ENCODE measurements around the gene SCNN1A. TPM values are rescaled to one million over a fixed set of nuclear protein-coding genes. Genes with fewer than 3 reads are reported as not detected.

The SCNN1A gene
- total and polyA plus RNA-seq, 4 donors, result 0.61 to 2.4 (median 1.5) TPM

DNA sequence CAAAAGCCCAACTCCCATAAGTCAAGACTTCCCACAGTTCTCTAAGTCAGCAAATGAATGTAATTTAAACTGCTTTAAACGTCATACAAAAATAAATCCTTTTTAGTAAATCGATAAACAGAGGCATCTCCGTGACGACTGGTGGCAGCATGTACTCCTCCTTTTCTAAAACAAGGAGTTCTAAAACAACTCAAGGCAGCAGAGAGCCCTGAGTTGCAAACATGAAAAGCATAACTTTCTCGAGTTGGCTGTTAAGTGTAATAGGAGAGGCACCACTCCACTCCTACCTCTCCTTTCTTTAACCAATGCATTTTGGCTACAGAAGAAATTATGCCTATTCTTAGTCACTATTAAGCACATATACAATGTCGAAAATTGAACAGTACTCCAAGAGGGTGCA is 30.6 kb upstream of the SCNN1A start:
- DNase-seq, result no peak
- H3K27ac ChIP-seq (ENCODE audit: low read depth in 1 of 2, low read length in 2 of 2), result no peak overlapping the region
- no peak overlapping the region for H3K4me3 ChIP-seq (ENCODE audit: low read length in 2 of 2)
- no peaks in the 10 kb centered on the region for H3K36me3 ChIP-seq (ENCODE audit: control insufficient read depth in 1 of 2, insufficient read depth in 2 of 2, low read length in 1 of 2)
- H3K27me3 ChIP-seq (ENCODE audit: control insufficient read depth in 1 of 2, insufficient read depth in 2 of 2, low read length in 1 of 2), result no peaks in the 10 kb centered on the region
- 53 to 58% methylated on average over 6 of the region's 6 CpGs for WGBS, 2 donors
- no peak for ATAC-seq (ENCODE audit: low FRiP score)
- intact Hi-C loops (cut with DNase I), result no loop called here
- no peaks in the 10 kb centered on the region for H3K4me1 ChIP-seq (ENCODE audit: control insufficient read depth in 1 of 2, insufficient read depth in 2 of 2, low read length in 2 of 2)
- no peaks in the 10 kb centered on the region for H3K9me3 ChIP-seq (ENCODE audit: control insufficient read depth, low read length)

GRCh38 chr12:6404390-6404789 is 29.0 kb upstream of the SCNN1A start:
- Histone ChIP-seq H3K27me3 (ENCODE audit: control insufficient read depth in 1 of 2, insufficient read depth in 2 of 2, low read length in 1 of 2) (no peaks in the 10 kb centered on the region), H3K4me3 (ENCODE audit: low read length in 2 of 2) (no peak overlapping the region), H3K27ac (ENCODE audit: low read depth in 1 of 2, low read length in 2 of 2) (no peak overlapping the region), H3K4me1 (ENCODE audit: control insufficient read depth in 1 of 2, insufficient read depth in 2 of 2, low read length in 2 of 2) (no peaks in the 10 kb centered on the region), H3K9me3 (ENCODE audit: control insufficient read depth, low read length) (no peaks in the 10 kb centered on the region), H3K36me3 (ENCODE audit: control insufficient read depth in 1 of 2, insufficient read depth in 2 of 2, low read length in 1 of 2) (no peaks in the 10 kb centered on the region)
- no peak for DNase-seq
- no peak for ATAC-seq (ENCODE audit: low FRiP score)
- WGBS, 2 donors, result 91 to 95% methylated on average over 5 of the region's 5 CpGs
- intact Hi-C loops (cut with DNase I), result no loop called here

DNA sequence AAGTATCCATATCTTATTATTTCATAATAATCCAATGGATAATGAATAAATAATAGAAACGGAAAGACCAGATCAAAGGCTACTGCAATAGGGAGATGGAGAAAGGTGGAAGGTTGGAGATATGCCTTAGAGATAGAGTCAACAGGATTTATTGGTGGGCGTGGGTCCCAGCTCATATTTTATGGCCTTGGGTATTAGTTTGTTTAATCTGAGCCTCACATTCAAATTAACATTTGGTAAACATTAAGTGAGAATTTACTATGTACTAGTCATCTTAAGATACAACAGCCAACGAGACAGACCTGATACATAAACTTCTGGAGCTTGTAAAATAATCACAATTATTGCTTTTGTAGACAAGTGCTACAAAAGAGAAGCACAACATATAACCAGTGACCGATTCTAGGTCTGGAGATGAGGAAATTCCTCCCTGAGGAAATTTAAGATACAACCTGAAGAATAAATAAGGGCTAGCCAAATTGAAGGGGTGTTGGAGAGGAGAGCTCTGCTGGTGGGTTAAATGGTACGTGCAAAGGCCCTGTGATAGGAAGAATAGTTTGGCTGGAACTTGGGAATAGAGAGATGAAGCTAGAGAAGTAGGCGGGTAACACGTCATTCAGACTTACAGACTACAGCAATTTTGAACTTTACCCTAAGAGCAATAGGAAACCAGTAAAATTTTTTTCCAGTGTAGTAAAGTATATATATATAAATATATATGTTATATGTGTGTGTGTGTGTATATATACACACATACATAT is 24.7 kb upstream of the SCNN1A start:
- no peak for DNase-seq

GRCh38 chr12:6396031-6396430 is 20.7 kb upstream of the SCNN1A start:
- no peaks in the 10 kb centered on the region for H3K4me1 ChIP-seq (ENCODE audit: control insufficient read depth in 1 of 2, insufficient read depth in 2 of 2, low read length in 2 of 2)
- no peaks in the 10 kb centered on the region for H3K27me3 ChIP-seq (ENCODE audit: control insufficient read depth in 1 of 2, insufficient read depth in 2 of 2, low read length in 1 of 2)
- H3K36me3 ChIP-seq (ENCODE audit: control insufficient read depth in 1 of 2, insufficient read depth in 2 of 2, low read length in 1 of 2), result peaks cover 0 to 3% of the 10 kb centered on the region in 2 donors
- ATAC-seq (ENCODE audit: low FRiP score) (no peak), DNase-seq (no peak)
- H3K27ac ChIP-seq (ENCODE audit: low read depth in 1 of 2, low read length in 2 of 2), result no peak overlapping the region
- WGBS, 2 donors, result 85 to 86% methylated on average over 2 of the region's 2 CpGs
- H3K9me3 ChIP-seq (ENCODE audit: control insufficient read depth, low read length), result no peaks in the 10 kb centered on the region
- intact Hi-C loops (cut with DNase I), result no loop called here
- no peak overlapping the region for H3K4me3 ChIP-seq (ENCODE audit: low read length in 2 of 2)

More for the DNA sequence above, 24.7 kb upstream of the SCNN1A start:
- no peaks in the 10 kb centered on the region for H3K4me1 ChIP-seq (ENCODE audit: control insufficient read depth in 1 of 2, insufficient read depth in 2 of 2, low read length in 2 of 2)
- H3K27me3 ChIP-seq (ENCODE audit: control insufficient read depth in 1 of 2, insufficient read depth in 2 of 2, low read length in 1 of 2), result no peaks in the 10 kb centered on the region
- no peak overlapping the region for H3K4me3 ChIP-seq (ENCODE audit: low read length in 2 of 2)
- intact Hi-C loops (cut with DNase I), result no loop called here
- H3K9me3 ChIP-seq (ENCODE audit: control insufficient read depth, low read length), result no peaks in the 10 kb centered on the region
- H3K27ac ChIP-seq (ENCODE audit: low read depth in 1 of 2, low read length in 2 of 2), result no peak overlapping the region
- no peaks in the 10 kb centered on the region for H3K36me3 ChIP-seq (ENCODE audit: control insufficient read depth in 1 of 2, insufficient read depth in 2 of 2, low read length in 1 of 2)
- ATAC-seq (ENCODE audit: low FRiP score), result no peak
- 90 to 94% methylated on average over 7 of the region's 7 CpGs for WGBS, 2 donors

GRCh38 chr12:6394398-6394797 is 19.0 kb upstream of the SCNN1A start:
- intact Hi-C loops (cut with DNase I), result no loop called here
- H3K9me3 ChIP-seq (ENCODE audit: control insufficient read depth, low read length), result no peaks in the 10 kb centered on the region
- no peak overlapping the region for H3K27ac ChIP-seq (ENCODE audit: low read depth in 1 of 2, low read length in 2 of 2)
- H3K27me3 ChIP-seq (ENCODE audit: control insufficient read depth in 1 of 2, insufficient read depth in 2 of 2, low read length in 1 of 2), result no peaks in the 10 kb centered on the region
- H3K4me3 ChIP-seq (ENCODE audit: low read length in 2 of 2), result no peak overlapping the region
- H3K36me3 ChIP-seq (ENCODE audit: control insufficient read depth in 1 of 2, insufficient read depth in 2 of 2, low read length in 1 of 2), result peaks cover 0 to 5% of the 10 kb centered on the region in 2 donors
- ATAC-seq (ENCODE audit: low FRiP score), result no peak
- no peak for DNase-seq
- H3K4me1 ChIP-seq (ENCODE audit: control insufficient read depth in 1 of 2, insufficient read depth in 2 of 2, low read length in 2 of 2), result no peaks in the 10 kb centered on the region
- 84 to 88% methylated on average over 8 of the region's 8 CpGs for WGBS, 2 donors

- intact Hi-C loops (cut with DNase I), result no loop called here
- Histone ChIP-seq H3K4me3 (ENCODE audit: low read length in 2 of 2) (no peak overlapping the region), H3K9me3 (ENCODE audit: control insufficient read depth, low read length) (no peaks in the 10 kb centered on the region), H3K27ac (ENCODE audit: low read depth in 1 of 2, low read length in 2 of 2) (no peak overlapping the region), H3K27me3 (ENCODE audit: control insufficient read depth in 1 of 2, insufficient read depth in 2 of 2, low read length in 1 of 2) (no peaks in the 10 kb centered on the region), H3K36me3 (ENCODE audit: control insufficient read depth in 1 of 2, insufficient read depth in 2 of 2, low read length in 1 of 2) (peaks cover 0 to 5% of the 10 kb centered on the region in 2 donors), H3K4me1 (ENCODE audit: control insufficient read depth in 1 of 2, insufficient read depth in 2 of 2, low read length in 2 of 2) (no peaks in the 10 kb centered on the region)
- 89 to 91% methylated on average over 7 of the region's 7 CpGs for WGBS, 2 donors
- ATAC-seq (ENCODE audit: low FRiP score) (no peak), DNase-seq (no peak)
Observed at GRCh38 chr12:6393109-6393508, 17.7 kb upstream of the SCNN1A start.

DNA sequence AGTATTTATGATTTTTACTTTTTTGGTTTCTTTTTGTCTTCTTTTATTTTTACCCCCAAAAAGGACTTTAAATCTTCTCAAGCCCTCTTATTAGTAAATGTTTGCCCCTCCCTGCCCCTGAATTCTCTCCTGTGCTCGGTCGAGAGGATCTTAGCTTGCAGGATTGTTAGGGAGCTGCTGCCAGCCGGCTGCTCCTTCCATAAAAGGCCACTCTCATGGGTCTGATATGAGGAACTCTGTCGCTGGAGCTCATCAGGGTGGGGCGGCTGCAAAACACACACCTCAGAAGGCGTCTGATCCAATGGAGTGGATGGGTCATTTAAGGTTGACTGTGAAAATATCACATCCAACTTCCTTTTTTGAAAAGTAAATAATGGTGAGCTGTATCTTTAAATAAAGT is 17.1 kb upstream of the SCNN1A start:
- no peak overlapping the region for H3K27ac ChIP-seq (ENCODE audit: low read depth in 1 of 2, low read length in 2 of 2)
- no peaks in the 10 kb centered on the region for H3K27me3 ChIP-seq (ENCODE audit: control insufficient read depth in 1 of 2, insufficient read depth in 2 of 2, low read length in 1 of 2)
- H3K4me1 ChIP-seq (ENCODE audit: control insufficient read depth in 1 of 2, insufficient read depth in 2 of 2, low read length in 2 of 2), result no peaks in the 10 kb centered on the region
- DNase-seq (no peak), ATAC-seq (ENCODE audit: low FRiP score) (no peak)
- H3K36me3 ChIP-seq (ENCODE audit: control insufficient read depth in 1 of 2, insufficient read depth in 2 of 2, low read length in 1 of 2), result peaks cover 0 to 5% of the 10 kb centered on the region in 2 donors
- 7 to 10% methylated on average over 6 of the region's 6 CpGs for WGBS, 2 donors
- intact Hi-C loops (cut with DNase I), result no loop called here
- no peaks in the 10 kb centered on the region for H3K9me3 ChIP-seq (ENCODE audit: control insufficient read depth, low read length)
- no peak overlapping the region for H3K4me3 ChIP-seq (ENCODE audit: low read length in 2 of 2)

DNA sequence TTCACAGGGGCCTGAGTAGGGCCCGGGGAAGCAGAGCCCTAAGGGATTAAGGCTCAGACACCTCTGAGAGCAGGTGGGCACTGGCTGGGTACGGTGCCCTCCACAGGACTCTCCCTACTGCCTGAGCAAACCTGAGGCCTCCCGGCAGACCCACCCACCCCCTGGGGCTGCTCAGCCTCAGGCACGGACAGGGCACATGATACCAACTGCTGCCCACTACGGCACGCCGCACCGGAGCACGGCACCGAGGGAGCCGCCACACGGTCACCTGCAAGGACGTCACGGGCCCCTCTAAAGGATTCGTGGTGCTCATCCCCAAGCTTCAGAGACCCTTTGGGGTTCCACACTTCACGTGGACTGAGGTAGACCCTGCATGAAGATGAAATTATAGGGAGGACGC is 15.7 kb upstream of the SCNN1A start:
- peaks cover 0 to 5% of the 10 kb centered on the region in 2 donors for H3K36me3 ChIP-seq (ENCODE audit: control insufficient read depth in 1 of 2, insufficient read depth in 2 of 2, low read length in 1 of 2)
- H3K4me1 ChIP-seq (ENCODE audit: control insufficient read depth in 1 of 2, insufficient read depth in 2 of 2, low read length in 2 of 2), result no peaks in the 10 kb centered on the region
- intact Hi-C loops (cut with DNase I), result no loop called here
- 87 to 91% methylated on average over 16 to 17 of the region's 17 CpGs for WGBS, 2 donors
- no peak overlapping the region for H3K4me3 ChIP-seq (ENCODE audit: low read length in 2 of 2)
- no peak overlapping the region for H3K27ac ChIP-seq (ENCODE audit: low read depth in 1 of 2, low read length in 2 of 2)
- ATAC-seq (ENCODE audit: low FRiP score) (peak; percentile 39), DNase-seq (peak in 1 of 2 donors; percentile 30)
- no peaks in the 10 kb centered on the region for H3K9me3 ChIP-seq (ENCODE audit: control insufficient read depth, low read length)
- H3K27me3 ChIP-seq (ENCODE audit: control insufficient read depth in 1 of 2, insufficient read depth in 2 of 2, low read length in 1 of 2), result no peaks in the 10 kb centered on the region

DNA sequence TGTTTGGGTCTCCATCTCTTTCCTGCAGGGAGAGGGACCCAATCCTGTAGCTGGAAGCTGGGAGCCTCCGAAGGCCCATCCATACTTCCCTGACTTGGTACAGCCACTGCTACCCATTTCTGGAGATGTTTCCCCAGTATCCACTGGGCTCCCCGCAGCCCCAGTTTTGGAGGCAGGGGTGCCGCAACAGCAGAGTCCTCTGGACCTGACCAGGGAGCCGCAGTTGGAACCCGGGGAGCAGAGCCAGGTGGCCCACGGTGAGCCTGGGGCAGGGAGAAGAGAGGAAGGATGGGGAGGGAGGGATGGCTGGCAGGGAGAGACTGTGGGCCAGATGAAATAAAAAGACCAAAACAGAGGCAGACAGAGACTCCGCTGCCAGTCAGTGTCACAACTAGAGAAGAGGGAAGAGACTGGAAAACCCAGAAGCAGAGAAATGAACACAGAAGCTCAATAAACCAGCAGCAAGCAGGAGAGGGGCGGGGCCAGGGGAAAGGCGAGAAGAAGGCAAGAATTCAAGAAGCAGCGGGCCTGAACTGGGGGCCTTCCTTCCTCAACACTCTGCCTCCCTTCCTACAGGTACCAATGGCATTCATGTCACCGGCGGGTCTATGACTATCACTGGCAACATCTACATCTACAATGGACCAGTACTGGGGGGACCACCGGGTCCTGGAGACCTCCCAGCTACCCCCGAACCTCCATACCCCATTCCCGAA is 14.9 kb upstream of the SCNN1A start:
- ATAC-seq (ENCODE audit: low FRiP score) (no peak), DNase-seq (peak in 1 of 2 donors; percentile 46)
- no peaks in the 10 kb centered on the region for H3K9me3 ChIP-seq (ENCODE audit: control insufficient read depth, low read length)
- no peak overlapping the region for H3K4me3 ChIP-seq (ENCODE audit: low read length in 2 of 2)
- peaks cover 0 to 5% of the 10 kb centered on the region in 2 donors for H3K36me3 ChIP-seq (ENCODE audit: control insufficient read depth in 1 of 2, insufficient read depth in 2 of 2, low read length in 1 of 2)
- no peaks in the 10 kb centered on the region for H3K4me1 ChIP-seq (ENCODE audit: control insufficient read depth in 1 of 2, insufficient read depth in 2 of 2, low read length in 2 of 2)
- H3K27me3 ChIP-seq (ENCODE audit: control insufficient read depth in 1 of 2, insufficient read depth in 2 of 2, low read length in 1 of 2), result no peaks in the 10 kb centered on the region
- WGBS, 2 donors, result 82% methylated on average over 15 of the region's 15 CpGs
- H3K27ac ChIP-seq (ENCODE audit: low read depth in 1 of 2, low read length in 2 of 2), result no peak overlapping the region
- intact Hi-C loops (cut with DNase I), result no loop called here
